ENCODE results near the gene LRRC34. TPM values are rescaled to one million over a fixed set of nuclear protein-coding genes. Genes with fewer than 3 reads are reported as not detected.

The LRRC34 gene
- total RNA-seq, 2 experiments from 2014 or later: 3.8 TPM

DNA sequence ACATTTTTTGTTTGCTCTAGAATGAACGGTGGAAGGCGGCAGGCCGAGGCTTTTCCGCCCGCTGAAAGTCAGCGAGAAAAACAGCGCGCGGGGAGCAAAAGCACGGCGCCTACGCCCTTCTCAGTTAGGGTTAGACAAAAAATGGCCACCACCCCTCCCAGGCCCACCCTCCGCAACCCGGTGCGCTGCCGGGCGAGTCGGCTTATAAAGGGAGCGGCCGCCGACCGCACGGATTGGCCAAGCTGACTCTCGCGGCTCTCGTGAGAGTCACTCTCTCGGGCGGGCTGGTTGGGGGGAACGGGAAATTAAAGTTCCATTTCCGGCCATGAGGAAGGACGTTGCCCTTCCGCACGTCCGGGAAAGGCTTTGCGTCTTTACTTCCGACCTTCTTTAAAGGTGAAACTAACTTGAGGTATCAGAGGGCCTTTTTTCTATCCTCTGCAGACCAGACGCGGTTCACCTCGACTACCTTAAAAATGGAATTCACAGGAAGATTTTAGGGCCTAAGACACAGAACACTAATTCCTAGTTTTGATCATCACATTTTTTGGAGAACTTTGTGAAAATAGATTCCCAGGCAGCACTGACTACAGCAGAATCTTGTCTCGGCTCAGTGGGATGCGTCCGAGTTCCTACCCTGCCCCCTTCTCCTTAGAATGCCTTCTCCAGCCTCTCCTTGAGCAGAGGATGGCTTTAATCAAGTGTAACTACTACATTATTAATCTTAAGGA lies 47.7 kb downstream of the LRRC34 start, which contains the start of gene TERC:
TERC (minus strand) TSS at position 179 of the 731 bp plus-strand sequence.
- DNase-seq: peak; percentile 95
- Mint-ChIP-seq H3K4me1 (peaks cover 21% of the 10 kb centered on the region), H3K36me3 (ENCODE audit: low read depth) (peaks cover 4% of the 10 kb centered on the region), H3K27ac (peak within 1 kb of the TSS; percentile 98), H3K4me3 (peak within 1 kb of the TSS; percentile 91), H3K27me3 (no peaks in the 10 kb centered on the region), H3K9me3 (ENCODE audit: low read depth) (peaks cover 2% of the 10 kb centered on the region)
- POLR2A ChIA-PET: no interaction called here
- intact Hi-C loops (cut with DNase I, micrococcal nuclease): loop anchor here (1.0 to 10.0 kb wide), 15 partner anchors 8 to 1102 kb away; partner anchors contain the start of genes SEC62 (in 2 of the 2), GPR160 (in 1 of the 2), LRRC34 (in 1 of the 2) and LRRIQ4 (in 1 of the 2)
- peak; percentile 84 for ATAC-seq
- CTCF ChIA-PET: interaction anchor here (0.5 to 1.0 kb wide), 2 partner anchors 202 to 406 kb away, joined by 3 read pairs; partner anchors contain the start of gene SEC62

DNA sequence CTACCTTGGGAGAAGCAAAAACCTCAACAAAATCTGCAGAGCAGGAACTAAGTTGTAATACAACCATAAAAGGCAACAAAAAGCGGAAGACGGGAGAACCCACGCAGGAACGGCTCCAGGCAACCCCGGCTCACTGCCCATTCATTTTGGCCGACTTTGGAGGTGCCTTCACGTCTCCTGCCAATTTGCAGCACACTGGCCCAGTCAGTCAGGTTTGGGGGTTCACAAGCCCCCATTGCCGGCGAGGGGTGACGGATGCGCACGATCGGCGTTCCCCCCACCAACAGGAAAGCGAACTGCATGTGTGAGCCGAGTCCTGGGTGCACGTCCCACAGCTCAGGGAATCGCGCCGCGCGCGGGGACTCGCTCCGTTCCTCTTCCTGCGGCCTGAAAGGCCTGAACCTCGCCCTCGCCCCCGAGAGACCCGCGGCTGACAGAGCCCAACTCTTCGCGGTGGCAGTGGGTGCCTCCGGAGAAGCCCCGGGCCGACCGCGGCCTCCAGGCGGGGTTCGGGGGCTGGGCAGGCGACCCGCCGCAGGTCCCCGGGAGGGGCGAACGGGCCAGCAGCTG lies 48.3 kb downstream of the LRRC34 start:
- ChIA-PET CTCF (interaction anchor here (0.5 to 2.4 kb wide), 3 partner anchors 8 to 406 kb away, joined by 3 to 15 read pairs (median 3); partner anchors contain the start of genes MYNN and SEC62), POLR2A (interaction anchor here (0.6 to 1.1 kb wide), 2 partner anchors 8 to 458 kb away, joined by 3 to 4 read pairs; partner anchors contain the start of gene PRKCI)
- H3K4me3 Mint-ChIP-seq: peak overlapping the region; percentile 91
- intact Hi-C loops (cut with DNase I, micrococcal nuclease): loop anchor here (1.0 to 10.0 kb wide), 13 partner anchors 48 to 1103 kb away; partner anchors contain the start of genes SEC62 (in 2 of the 2), GPR160 (in 1 of the 2), LRRC34 (in 1 of the 2) and LRRIQ4 (in 1 of the 2)
- peaks cover 24% of the 10 kb centered on the region for H3K4me1 Mint-ChIP-seq
- DNase-seq (peak; percentile 77), ATAC-seq (peak; percentile 37)
- H3K9me3 Mint-ChIP-seq (ENCODE audit: low read depth): peaks cover 2% of the 10 kb centered on the region
- peaks cover 4% of the 10 kb centered on the region for H3K36me3 Mint-ChIP-seq (ENCODE audit: low read depth)
- peak overlapping the region; percentile 98 for H3K27ac Mint-ChIP-seq
- no peaks in the 10 kb centered on the region for H3K27me3 Mint-ChIP-seq

DNA sequence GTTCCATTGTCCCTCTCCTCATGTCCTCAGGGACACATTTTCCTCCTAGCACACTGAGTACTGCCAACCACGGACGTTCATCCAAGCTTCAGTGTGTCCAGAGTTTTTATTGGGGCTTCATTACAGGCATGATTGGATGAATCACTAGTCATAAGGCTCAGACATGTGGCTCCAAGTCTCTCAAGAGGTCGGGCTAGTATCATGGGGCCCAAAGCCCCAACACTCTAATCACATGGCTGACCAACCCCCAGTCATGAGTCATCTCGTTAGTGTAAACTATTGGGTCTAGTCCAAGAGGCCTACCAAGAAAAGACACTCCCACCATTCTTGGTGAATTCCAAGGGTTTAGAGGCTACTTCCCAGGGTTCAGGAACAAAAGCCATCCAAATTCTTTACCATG lies 52.2 kb downstream of the LRRC34 start:
- H3K27me3 Mint-ChIP-seq: no peaks in the 10 kb centered on the region
- H3K36me3 Mint-ChIP-seq (ENCODE audit: low read depth): peaks cover 4% of the 10 kb centered on the region
- H3K9me3 Mint-ChIP-seq (ENCODE audit: low read depth): peaks cover 2% of the 10 kb centered on the region
- ChIA-PET POLR2A (no interaction called here), CTCF (interaction anchor here (2.9 kb wide), 1 partner anchor 12 kb away, joined by 10 read pairs; the partner anchor contains the start of gene MYNN)
- H3K27ac Mint-ChIP-seq: no peak overlapping the region
- no peak overlapping the region for H3K4me3 Mint-ChIP-seq
- intact Hi-C loops (cut with DNase I, micrococcal nuclease): loop anchor here (5.0 to 10.0 kb wide), 7 partner anchors 102 to 1107 kb away; partner anchors contain the start of gene GPR160 (in 1 of the 2)
- ATAC-seq (no peak), DNase-seq (no peak)
- peaks cover 32% of the 10 kb centered on the region for H3K4me1 Mint-ChIP-seq

DNA sequence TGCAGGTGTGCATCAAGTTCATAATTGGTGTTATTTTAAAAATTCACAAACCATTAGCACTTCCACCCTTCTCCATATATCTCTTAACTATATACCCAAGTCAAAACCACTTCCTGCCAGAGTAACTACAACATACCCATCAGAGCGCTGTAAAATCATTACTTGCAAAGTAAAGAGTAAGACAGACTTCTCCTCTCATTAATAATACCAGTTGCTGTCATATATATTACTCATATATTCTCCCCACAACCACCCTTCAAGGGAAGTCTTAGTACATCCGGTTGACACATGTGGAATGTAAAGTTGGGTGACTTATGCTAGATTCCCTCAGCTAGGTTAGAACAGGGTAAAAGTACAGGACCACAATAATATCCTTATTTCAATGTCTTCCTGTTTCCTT lies 53.4 kb downstream of the LRRC34 start:
- H3K27ac Mint-ChIP-seq: peak overlapping the region; percentile 71
- ChIA-PET CTCF (interaction anchor here (2.9 kb wide), 1 partner anchor 13 kb away, joined by 10 read pairs; the partner anchor contains the start of gene MYNN), POLR2A (no interaction called here)
- H3K4me3 Mint-ChIP-seq: peak overlapping the region; percentile 24
- peaks cover 28% of the 10 kb centered on the region for H3K4me1 Mint-ChIP-seq
- no peaks in the 10 kb centered on the region for H3K27me3 Mint-ChIP-seq
- peaks cover 2% of the 10 kb centered on the region for H3K36me3 Mint-ChIP-seq (ENCODE audit: low read depth)
- no peak for DNase-seq
- ATAC-seq: peak; percentile 85
- intact Hi-C loops (cut with DNase I, micrococcal nuclease): loop anchor here in 1 of 2 experiments (2.0 kb wide), 1 partner anchor 14 kb away; the partner anchor contains the start of gene MYNN
- H3K9me3 Mint-ChIP-seq (ENCODE audit: low read depth): peaks cover 2% of the 10 kb centered on the region

GRCh38 chr3:169758359-169758994 lies 54.2 kb downstream of the LRRC34 start:
- no peak for ATAC-seq
- Mint-ChIP-seq H3K9me3 (ENCODE audit: low read depth) (peaks cover 2% of the 10 kb centered on the region), H3K27ac (no peak overlapping the region), H3K4me1 (peaks cover 26% of the 10 kb centered on the region), H3K27me3 (no peaks in the 10 kb centered on the region), H3K4me3 (no peak overlapping the region), H3K36me3 (ENCODE audit: low read depth) (no peaks in the 10 kb centered on the region)
- DNase-seq: no peak
- CTCF ChIA-PET: no interaction called here
- POLR2A ChIA-PET: no interaction called here
- intact Hi-C loops (cut with DNase I, micrococcal nuclease): loop anchor here in 1 of 2 experiments (2.0 kb wide), 1 partner anchor 14 kb away; the partner anchor contains the start of gene MYNN

- H3K9me3 Mint-ChIP-seq (ENCODE audit: low read depth): no peaks in the 10 kb centered on the region
- no peak for ATAC-seq
- peaks cover 17% of the 10 kb centered on the region for H3K4me1 Mint-ChIP-seq
- DNase-seq: no peak
- ChIA-PET CTCF (interaction anchor here (1.2 kb wide), 2 partner anchors 87 to 190 kb away, joined by 4 read pairs; no protein-coding TSS in a partner anchor), POLR2A (no interaction called here)
- no peak overlapping the region for H3K4me3 Mint-ChIP-seq
- H3K36me3 Mint-ChIP-seq (ENCODE audit: low read depth): no peaks in the 10 kb centered on the region
- peaks cover 3% of the 10 kb centered on the region for H3K27me3 Mint-ChIP-seq
- intact Hi-C loops (cut with DNase I, micrococcal nuclease): no loop called here
- no peak overlapping the region for H3K27ac Mint-ChIP-seq
Observed at GRCh38 chr3:169755488-169755887, 57.2 kb downstream of the LRRC34 start.

DNA sequence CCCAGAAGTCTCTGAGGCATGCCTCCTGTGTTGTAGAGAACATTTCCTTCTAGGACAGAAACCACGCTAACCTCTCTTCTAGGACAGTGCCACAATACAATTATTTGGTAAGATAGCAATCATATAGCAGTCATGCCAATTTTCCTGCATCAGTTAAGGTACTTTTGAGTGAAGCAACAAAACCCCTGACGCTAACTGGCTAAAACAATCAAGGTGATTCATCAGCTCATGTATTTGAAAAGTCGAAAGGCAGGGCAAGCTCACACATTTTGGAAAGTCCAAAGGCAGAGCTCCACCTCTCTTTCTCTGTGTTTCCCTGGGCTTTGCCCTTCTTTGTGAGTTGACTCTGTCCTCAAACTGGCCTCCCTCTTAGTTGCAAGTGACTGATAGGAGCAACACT lies 58.0 kb downstream of the LRRC34 start:
- intact Hi-C loops (cut with DNase I, micrococcal nuclease): no loop called here
- ChIA-PET CTCF (interaction anchor here (1.2 kb wide), 3 partner anchors 10 to 191 kb away, joined by 3 to 4 read pairs (median 4); no protein-coding TSS in a partner anchor), POLR2A (no interaction called here)
- no peak for ATAC-seq
- Mint-ChIP-seq H3K36me3 (ENCODE audit: low read depth) (no peaks in the 10 kb centered on the region), H3K9me3 (ENCODE audit: low read depth) (no peaks in the 10 kb centered on the region), H3K4me3 (no peak overlapping the region), H3K27me3 (peaks cover 5% of the 10 kb centered on the region), H3K4me1 (peaks cover 14% of the 10 kb centered on the region), H3K27ac (no peak overlapping the region)
- no peak for DNase-seq

GRCh38 chr3:169751875-169752274 lies 60.8 kb downstream of the LRRC34 start:
- no peaks in the 10 kb centered on the region for H3K36me3 Mint-ChIP-seq (ENCODE audit: low read depth)
- DNase-seq (no peak), ATAC-seq (no peak)
- no peak overlapping the region for H3K4me3 Mint-ChIP-seq
- H3K27me3 Mint-ChIP-seq: peaks cover 13% of the 10 kb centered on the region
- CTCF ChIA-PET: no interaction called here
- peaks cover 11% of the 10 kb centered on the region for H3K4me1 Mint-ChIP-seq
- H3K27ac Mint-ChIP-seq: no peak overlapping the region
- POLR2A ChIA-PET: no interaction called here
- intact Hi-C loops (cut with DNase I, micrococcal nuclease): no loop called here
- H3K9me3 Mint-ChIP-seq (ENCODE audit: low read depth): no peaks in the 10 kb centered on the region

DNA sequence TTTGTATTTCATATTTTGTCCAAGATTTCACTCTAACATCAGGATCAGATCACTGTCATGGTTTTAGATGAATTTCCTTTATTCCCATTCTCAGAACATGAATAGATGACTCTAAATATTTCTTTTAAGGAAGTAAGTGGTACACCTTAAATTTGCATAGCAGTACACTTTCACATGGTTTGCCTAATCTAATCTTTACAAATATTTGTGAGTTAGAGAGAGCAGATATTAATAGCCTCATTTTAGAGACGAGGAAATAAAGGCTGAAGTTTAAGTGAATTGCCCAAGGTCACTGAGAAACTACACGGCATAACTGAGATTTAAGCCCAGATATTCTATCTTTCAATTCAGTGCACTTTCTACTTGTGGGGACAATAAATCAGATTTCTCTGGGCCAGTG lies 62.0 kb downstream of the LRRC34 start:
- intact Hi-C loops (cut with DNase I, micrococcal nuclease): no loop called here
- H3K36me3 Mint-ChIP-seq (ENCODE audit: low read depth): no peaks in the 10 kb centered on the region
- ATAC-seq (no peak), DNase-seq (no peak)
- H3K27me3 Mint-ChIP-seq: peaks cover 21% of the 10 kb centered on the region
- no peak overlapping the region for H3K27ac Mint-ChIP-seq
- ChIA-PET CTCF (no interaction called here), POLR2A (no interaction called here)
- no peak overlapping the region for H3K4me3 Mint-ChIP-seq
- H3K9me3 Mint-ChIP-seq (ENCODE audit: low read depth): no peaks in the 10 kb centered on the region
- peaks cover 11% of the 10 kb centered on the region for H3K4me1 Mint-ChIP-seq

- H3K36me3 Mint-ChIP-seq (ENCODE audit: low read depth): no peaks in the 10 kb centered on the region
Observed at GRCh38 chr3:169748670-169749069, 64.0 kb downstream of the LRRC34 start.

GRCh38 chr3:169746924-169747323 lies 65.8 kb downstream of the LRRC34 start:
- H3K4me1 Mint-ChIP-seq: peaks cover 16% of the 10 kb centered on the region
- ChIA-PET CTCF (no interaction called here), POLR2A (no interaction called here)
- H3K9me3 Mint-ChIP-seq (ENCODE audit: low read depth): no peaks in the 10 kb centered on the region
- H3K27me3 Mint-ChIP-seq: peaks cover 20% of the 10 kb centered on the region
- intact Hi-C loops (cut with DNase I, micrococcal nuclease): loop anchor here in 1 of 2 experiments (1.0 kb wide), 1 partner anchor 598 kb away; no protein-coding TSS in a partner anchor
- H3K4me3 Mint-ChIP-seq: no peak overlapping the region
- no peaks in the 10 kb centered on the region for H3K36me3 Mint-ChIP-seq (ENCODE audit: low read depth)
- no peak overlapping the region for H3K27ac Mint-ChIP-seq
- ATAC-seq: no peak
- no peak for DNase-seq

More at GRCh38 chr3:169748670-169749069, 64.0 kb downstream of the LRRC34 start:
- POLR2A ChIA-PET: no interaction called here
- ATAC-seq (peak; percentile 96), DNase-seq (no peak)
- intact Hi-C loops (cut with DNase I, micrococcal nuclease): no loop called here
- H3K27ac Mint-ChIP-seq: no peak overlapping the region
- H3K27me3 Mint-ChIP-seq: peaks cover 21% of the 10 kb centered on the region
- no peak overlapping the region for H3K4me3 Mint-ChIP-seq
- peaks cover 16% of the 10 kb centered on the region for H3K4me1 Mint-ChIP-seq
- CTCF ChIA-PET: no interaction called here
- no peaks in the 10 kb centered on the region for H3K9me3 Mint-ChIP-seq (ENCODE audit: low read depth)
